ENCODE data around the gene SRPRB.

The SRPRB gene

DNA sequence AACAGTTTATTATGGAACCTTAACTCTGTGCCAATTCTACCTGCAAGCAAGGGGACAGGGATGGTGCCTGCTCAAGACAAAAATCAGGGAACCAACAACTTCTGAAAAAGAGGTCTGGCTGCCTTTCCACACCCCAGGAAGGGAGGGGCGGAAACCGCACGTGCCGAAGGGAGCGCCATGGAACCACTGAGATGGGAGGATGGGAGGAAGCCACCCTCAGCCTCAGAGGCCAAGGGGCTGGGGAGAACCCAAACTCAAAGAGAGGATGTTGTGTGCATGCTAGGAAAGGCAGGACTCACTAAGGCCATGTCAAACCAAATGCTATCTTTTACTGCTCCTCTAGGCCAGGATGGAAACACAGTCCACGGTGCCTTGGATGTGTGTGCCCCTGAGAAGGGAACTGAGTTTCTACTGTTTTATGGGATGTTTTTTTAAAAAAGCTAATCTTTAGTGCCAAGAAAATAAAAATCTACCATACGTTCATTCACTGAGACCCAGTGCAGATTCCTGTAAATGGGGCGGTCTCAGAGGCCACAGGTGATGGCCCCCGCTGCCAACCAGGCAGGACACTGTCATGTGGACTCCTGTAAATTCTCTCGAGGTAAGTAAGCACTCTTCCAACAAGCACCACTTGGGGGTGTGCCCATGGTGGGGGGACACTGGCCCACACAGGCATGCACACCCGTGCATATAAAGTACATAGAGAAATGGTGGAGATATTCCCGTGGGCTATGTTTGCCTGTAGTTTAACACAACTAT lies 20.5 kb downstream of the SRPRB start:
- DNase-seq (ENCODE audit: low read depth): no peak

DNA sequence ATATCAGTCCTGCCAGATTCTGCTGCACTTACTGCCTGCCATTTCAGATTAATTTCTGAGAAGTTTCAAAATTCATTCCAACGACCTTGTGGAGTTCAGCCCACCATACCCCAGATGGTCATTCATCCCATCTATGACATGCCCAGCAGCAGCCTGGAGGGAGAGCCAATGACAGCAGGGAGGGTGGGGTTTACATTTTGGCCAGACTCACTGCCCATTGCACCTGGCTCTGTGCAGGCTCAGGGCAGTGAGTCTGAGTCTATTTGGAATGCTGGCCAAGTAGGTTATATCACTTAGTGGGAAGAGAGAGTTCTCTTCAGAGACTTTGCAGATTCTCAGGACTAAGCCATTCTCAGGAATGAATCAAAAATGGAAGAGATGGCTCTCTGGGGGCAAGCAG lies 21.5 kb downstream of the SRPRB start:
- DNase-seq (ENCODE audit: low read depth): no peak

DNA sequence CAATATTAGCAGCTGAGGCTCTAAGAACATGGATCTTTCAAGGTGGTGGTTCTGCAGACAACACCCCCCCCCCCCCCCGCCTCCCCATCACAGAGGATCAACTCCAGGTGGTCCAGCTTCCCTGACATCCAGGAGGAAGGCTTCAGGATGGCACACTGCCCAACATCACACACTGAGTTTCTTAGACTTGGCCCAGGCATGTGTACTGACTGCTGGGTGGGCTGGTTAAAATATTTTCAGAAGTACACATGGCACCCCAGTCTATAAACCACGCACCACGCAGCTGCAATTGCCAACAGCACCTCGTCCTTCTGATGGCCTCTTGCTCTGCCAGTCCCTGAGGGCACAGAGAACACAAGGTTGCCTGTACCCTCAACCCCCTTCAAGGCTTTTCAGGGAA lies 22.1 kb downstream of the SRPRB start:
- DNase-seq (ENCODE audit: low read depth): no peak

DNA sequence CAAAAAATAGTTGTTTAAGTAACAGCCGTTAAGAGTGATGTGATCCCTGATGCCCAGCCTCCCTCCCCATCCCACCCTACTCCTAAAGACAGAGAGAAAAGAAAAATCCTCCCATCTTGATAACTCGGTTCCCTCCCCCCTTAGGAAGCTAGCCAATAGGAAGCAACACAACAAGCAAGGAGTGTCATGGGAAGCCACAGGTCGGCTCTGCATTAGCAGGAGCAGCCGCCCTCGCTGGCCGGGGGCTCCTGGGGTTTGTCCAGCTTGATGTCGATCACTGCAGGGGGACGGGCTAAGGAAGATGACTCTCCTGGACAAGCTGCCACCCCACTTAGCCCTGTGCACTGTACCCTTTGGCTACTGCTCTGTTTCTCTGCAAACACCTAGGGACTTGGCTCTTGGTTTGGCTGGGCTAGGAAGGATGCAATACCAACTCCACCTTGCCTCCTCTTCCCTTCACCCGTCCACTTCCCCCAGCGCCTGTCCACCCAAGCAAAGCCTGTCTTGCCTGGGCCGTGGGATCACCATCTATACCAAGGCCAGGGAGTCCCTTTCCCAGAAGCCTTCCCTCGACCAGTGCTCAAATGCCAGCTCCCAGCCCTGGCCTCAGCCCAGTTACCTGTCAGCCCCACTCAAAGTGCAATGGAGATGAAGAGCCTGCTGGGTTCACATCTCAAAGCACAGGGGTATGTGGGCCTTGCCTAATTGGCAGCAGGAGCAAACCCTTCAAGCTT lies 23.1 kb downstream of the SRPRB start:
- no peak for DNase-seq (ENCODE audit: low read depth)

DNA sequence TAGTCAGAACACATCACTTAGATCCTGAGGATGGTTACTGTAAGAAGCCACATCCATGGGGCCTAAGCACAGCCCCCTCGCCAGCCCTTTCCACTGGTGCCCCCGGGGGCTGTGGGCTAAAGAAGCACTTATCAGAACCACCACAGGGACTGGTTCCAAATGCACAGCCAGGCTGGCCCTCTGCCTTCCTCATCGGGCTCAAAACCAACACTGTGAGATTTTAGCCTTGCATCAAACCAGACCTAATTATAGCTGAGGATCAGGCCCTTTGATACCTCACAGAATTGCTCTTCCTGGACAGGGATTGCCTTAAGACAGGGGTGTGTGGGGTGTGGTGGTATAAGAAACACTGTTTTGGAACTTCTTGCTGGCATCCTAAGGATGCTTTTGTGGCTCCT lies 23.7 kb downstream of the SRPRB start:
- no peak for DNase-seq (ENCODE audit: low read depth)

DNA sequence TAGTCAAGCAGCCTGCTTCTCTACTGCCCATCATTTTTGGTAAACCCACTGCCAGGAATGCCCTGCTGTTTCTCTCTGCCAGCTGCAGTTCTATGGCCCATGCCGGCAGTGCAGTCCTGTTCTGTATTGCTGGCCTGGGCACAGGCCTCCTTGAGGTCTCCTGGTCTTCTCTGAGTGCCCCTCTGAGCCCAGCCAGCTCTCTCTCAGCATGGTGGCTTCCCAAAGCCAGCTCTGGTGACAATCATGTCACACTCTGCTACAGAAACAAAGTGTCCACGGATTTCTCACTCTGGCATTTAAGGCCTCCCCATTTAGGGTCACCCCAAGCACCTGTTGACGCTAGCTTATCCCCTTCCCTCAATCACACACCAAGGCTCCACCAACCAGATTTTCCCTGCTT lies 24.5 kb downstream of the SRPRB start:
- no peak for DNase-seq (ENCODE audit: low read depth)

DNA sequence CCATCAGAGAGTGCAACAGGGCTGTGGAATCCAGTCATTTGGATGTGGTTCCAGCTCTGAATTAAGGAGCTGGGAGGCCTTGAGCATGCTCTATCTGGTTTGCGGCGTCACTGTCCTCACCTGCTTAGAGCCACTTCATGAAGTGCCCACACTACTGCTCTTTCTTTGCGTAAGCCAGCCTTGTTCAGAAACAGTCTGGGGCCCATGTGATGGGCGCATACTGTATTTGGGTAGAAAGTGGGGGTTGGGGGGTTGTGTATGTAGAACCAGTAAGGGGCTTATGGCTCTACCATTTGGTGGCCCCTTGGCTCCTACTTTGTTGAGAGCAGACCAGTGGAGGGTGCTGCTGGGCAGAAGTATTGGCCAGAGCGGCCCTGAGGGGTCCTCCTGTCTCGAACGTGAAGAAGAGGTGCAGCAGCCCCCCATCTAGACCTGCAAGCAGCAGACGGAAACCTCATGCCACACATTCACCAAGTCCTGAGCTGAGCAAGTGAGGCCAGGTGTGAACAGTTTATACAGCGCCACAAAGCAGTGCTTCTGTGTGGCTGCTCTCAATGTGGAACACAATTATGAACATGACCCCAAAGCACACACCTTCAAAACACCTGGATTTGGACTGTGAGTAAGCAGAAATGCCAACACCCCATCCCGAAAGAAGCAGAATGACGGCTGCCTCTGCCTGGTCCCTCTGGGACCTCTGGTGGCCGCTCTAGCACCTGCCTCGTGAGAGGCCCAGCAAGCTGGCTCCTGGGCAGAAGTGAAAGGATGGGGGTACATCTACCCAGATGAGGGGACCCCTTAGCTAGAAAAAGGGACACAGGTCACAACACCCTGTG lies 26.6 kb downstream of the SRPRB start:
- DNase-seq (ENCODE audit: low read depth): no peak

DNA sequence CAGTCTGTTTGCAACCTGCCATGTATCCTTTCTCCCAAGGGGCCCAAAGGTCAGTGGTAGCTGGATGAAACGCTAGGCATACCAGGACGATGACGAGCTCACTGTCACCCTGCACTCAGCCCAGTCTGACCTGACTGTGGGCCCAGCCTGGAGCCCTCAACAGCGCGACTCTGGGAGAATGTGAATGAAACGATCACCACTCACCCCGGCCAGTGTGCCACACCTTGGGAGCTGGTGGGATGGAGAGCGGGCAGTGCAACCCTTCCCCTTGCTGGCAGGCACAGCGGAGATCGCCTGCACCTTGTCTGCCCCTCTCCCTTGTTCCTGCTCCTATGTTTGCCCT lies 27.2 kb downstream of the SRPRB start:
- no peak for DNase-seq (ENCODE audit: low read depth)

DNA sequence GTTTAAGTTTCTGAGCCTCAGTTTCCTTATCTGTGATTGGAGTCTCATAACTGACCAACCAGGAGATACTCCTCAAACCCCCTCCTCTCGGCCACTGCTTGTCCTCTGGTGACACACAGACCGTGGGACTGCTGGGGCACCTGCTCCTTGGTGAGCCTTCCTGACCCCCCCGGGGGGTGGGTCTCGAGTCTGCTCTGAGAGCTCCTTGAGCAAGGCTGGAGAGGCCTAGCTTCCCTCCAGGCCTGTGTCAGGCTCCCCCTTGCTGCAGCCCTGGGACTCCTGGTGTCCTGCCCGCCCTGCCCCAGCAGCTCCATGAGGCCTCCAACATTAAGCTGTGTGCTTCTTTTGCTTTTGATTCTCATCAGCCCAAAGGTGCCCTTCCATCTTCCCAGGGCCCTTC lies 27.7 kb downstream of the SRPRB start:
- DNase-seq (ENCODE audit: low read depth): no peak

DNA sequence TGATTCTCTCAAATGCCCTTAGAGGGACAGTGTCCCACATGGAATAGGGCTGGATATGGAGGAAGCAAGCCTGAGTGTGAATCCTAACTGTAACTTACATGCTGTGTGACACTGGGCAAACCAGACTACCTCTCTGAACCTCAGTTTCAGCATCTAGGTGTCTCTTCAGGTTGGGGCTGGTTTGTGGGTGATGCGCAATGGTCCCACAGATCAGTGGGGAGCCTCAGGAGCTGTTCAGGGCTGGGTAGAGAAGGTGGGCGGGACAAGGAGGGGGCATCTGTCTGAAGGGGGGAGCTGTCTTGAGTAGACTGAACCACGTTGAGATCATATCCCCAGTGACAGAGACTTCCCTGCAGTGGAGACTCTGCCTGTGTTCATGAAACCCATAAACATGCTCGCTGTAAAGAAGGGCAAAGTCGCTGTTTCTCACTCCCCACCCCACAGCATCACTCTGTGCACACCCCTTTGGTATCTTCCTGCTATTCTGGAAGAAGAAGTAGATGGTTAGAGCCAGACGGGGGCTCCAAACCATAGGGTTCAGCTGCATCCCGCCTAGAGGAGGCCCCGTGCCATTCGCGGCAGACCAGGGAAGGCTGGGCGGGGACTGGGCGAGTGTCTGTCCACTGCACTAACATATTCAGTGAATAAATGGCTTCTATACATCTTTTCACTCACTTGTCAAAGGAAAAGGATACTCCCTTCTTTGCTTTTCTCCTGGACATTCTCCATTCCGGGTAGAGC lies 28.4 kb downstream of the SRPRB start:
- DNase-seq (ENCODE audit: low read depth): no peak

DNA sequence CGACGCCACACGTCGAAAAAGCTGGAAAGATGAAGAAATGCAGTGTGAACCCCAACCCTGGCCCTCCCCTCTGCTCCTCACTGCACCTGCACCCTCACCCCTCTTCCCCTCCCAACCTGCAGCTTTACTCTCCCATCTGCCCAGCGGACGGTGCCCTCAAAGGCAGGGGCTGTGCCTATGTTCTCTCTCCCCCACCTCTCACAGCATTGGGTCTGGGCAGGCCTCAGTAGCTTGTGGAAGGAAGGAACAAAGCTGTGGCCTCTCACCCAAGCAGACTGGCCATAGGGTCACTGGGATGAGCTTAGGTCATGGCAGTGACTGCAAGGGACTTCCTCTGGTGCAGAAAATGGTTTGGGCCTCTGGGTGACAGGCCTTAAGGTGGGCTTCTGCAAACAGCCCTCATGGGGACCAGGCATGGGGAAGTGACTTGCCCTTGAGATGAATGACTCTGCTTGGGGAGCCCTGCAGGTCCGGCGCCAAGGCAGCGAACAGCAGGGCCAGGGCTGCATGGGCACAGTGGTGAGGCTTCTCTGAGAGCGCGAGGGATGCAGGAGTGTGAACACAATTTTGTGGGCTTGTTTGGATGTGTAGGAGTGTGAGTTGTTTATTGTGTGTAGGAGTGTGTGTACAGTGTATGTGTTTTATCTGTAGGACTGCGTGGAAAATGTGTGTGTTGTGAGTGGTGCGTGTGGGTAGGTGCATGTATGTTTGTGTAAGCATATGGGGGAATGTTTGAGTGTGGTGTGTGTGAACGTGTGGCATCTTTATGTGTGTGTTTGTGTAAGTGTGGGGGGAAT lies 29.2 kb downstream of the SRPRB start:
- no peak for DNase-seq (ENCODE audit: low read depth)

DNA sequence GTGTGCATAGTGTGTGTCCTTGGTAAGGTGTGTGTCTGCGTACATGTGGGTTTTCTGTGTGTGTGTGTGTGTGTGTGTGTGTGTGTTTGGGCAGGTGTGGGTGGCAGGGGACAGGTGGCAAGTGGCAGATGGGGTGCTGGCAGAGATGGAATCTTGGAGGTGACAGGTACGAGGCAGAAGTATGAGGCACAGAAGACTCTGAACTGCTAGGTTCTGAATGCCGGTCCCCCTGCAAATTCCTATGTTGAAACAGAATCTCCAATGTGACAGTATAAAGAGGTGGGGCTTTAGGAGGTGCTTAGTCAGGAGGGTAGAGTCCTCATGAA lies 29.8 kb downstream of the SRPRB start:
- no peak for DNase-seq (ENCODE audit: low read depth)

DNA sequence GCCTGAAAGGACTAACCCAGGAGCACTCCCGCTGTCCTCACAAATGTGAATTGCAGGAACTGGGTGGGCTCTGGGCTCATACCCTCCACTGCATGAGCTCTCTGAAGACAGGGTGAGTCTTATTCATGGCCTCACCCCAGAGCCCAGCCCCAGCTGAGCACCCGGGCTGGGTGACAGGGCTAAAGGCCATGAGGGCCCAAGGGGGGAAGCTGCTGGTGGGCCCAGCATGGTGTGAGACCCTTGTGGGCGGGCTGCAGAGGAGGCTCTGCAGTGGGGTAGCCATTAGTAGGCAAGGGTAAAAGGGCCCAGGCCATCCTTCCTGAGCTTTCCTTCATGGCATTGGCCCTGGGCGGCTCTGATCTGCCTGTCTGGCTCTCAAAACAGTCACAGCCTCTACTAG lies 30.3 kb downstream of the SRPRB start:
- DNase-seq (ENCODE audit: low read depth): no peak

DNA sequence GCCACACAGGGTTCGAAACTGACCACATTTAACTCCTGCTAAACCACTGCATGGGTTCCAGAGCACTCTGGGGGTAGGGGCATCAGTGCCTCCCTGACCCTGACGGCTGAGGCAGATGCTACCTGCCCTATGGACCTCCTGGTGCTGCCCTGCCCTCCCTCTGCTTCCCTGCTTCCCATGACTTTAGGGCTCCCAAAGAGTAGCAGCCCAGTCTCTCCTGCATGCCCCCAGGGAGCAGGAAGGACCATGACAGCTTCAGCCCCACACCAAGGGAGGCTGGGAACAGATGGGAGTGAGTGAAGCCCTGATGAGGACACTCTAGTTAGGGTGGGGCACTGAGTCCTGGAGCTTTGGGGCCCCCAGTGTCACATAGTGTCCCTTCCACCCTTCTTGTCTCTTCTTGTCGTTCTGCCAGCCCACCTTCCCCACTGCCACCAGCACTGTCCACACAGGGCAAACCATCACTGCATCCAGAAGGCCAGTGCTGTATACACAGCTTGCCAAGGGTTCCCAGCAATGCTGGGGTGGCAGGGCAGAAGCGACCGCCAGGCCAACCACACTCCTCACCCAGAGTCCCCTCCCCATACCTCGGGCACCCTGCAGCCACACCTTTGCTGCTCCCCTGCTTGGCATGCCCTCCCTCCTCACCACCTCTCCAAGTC lies 31.0 kb downstream of the SRPRB start:
- no peak for DNase-seq (ENCODE audit: low read depth)

DNA sequence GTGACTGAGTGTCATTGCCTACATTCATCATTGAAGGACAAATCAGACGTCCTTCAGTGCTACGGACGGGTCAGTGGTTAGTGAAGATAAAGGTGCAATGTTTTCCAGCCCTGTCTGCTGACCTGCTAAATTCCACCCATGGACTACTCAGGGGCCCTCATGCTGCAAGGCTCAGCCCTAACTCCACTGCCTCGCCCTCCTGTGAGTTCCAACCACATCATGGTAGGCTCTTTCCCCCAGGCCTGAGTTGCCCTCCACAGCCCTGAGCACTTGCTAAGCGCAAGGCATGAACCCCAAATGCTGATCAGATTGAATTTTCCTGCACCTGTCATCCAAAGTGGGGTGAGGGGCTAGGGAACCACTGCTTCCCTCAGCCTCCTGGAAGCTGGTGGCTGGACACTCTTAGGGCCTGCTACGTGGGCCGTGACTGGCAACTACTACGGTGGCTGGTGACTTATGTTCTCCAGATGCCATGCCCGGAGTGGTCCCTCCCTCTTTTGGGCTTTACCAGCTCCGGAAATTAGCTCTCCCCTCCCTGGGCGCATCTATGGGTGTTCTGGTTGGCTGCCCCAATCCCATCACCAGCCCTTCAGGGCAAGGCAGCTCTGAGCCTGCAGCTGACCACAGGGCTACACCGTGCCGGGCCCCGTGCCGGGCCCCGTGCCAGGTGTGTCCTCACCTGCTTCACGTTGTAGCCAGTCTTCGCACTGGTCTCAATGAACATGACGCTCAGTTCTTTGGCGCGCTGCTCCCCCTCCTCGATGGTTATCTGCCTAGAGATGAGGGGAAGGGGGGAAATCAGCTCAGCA lies 32.1 kb downstream of the SRPRB start:
- no peak for DNase-seq (ENCODE audit: low read depth)

DNA sequence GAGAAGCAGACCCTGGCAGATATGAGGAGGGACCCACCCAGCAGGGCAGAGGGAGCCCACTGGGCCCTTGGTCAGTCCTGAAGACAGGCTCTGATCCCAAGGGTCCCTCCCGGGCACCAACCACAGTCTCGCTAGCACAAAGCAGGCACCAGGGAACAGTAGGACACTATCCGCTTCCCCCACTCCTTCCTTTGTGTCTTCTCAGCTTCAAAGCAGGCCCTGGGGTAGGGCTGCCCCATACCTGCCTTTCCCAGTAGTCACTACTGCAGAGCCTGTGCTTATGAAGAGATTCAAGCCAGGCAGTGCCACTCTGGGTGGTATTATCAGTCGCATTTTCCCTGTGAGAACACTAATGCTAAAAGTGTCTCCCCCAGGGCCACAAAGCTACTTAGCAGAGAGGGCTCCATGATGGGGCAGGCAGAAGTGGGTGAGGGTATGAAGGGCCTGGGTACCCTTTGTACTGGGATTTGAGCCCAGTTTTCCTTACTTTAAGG lies 32.7 kb downstream of the SRPRB start:
- no peak for DNase-seq (ENCODE audit: low read depth)

DNA sequence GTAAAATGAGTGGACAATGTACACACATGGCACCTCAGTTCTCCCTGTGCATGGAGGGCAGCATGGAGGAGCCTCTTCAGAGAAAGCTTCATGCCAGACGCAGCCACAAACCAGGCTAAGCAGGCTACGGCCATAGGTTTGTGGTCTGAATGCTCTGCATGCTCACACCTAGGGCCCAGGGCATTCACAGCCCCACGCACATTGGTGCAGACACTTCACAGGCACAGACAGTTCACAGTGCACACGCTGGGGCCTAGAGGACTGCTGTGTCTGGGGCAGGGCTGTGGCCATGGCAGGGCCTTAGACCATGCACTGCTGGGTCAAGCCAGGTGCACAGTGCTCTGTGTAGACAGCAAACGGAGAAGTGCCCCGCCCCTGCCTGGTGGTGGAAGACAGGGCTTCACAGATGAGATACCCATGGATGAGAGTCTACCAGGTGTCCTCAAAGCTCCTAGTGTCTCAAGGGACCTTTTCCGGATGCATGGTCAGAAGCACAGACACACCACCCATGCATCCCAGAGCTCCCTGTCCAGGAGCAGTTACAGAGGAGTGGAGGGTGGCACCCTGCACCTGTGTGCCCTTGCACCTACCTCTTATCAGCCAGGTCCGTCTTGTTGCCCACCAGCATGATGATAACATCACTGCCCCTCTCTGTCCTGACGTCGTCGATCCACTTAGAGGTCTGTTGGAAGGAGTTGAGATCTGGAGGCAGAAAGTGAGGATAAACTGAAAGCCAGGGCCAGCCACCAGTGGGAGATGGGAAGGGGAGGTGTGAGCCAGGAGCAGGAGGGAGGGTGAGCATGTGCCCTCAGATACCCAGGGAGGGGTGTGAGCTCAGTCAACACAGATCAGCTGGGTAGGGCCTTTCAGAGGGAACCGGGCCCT lies 33.5 kb downstream of the SRPRB start:
- DNase-seq (ENCODE audit: low read depth): no peak

DNA sequence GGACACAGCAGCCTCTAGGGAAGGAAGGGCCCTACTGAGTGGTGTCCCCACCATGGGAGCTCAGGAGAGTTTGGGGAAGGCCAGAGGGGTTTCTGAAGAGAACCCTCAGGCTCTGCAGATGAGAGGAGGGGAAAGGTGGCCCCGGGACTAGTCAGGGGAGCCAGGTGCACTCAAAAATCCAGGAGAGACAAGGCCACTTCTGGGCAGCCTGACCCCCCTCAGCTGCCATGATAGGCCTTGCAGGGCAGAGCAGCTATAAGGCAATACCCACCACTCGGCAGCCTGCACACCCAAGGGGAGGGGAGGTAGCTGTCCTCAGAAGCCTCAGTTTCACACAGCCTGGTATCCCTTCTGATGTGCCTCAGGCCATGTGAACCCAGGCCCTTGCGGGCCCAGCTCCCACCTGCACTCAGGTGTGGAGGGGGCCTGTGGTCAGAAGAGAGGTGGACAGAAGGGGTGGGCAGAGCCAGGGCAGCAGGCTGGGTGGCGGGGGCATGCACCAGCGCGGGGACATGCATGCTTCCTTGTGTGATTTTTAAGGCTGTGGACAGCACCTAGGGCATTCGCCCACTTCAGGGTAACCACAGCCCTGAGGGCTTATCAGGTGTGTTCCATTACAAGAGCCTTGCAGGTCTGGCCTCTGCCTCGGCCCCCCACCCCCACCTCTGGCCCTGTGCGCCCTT lies 34.6 kb downstream of the SRPRB start:
- DNase-seq (ENCODE audit: low read depth): no peak
